NCI-H1930 (cell line): ENCODE measurements around the gene CDK14.

Source experiments
- DNase-seq, 2 experiments: peaks; one replicate each; lab custom pipeline; 2025; lab: John Stamatoyannopoulos, UW

Gene CDK14

DNA sequence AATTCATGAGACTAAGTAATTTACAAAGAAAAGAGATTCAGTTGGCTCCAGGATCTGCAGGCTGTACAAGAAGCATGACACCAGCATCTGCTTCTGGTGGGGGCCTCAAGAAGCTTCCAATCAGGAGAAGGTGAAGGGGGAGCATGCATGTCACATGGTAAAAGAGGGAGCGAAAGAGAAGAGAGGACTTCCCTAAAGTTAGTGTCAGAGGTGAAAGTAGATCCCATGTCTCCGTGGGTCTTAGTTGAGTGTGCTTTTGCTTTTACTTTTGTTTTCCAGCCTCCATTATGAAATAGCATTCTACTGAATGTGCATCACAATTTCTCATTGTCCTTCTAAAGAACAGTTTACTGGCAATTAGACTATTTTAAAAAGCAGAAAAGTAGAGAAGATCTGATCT, 454.6 kb downstream of the CDK14 start:
- DNase-seq, result no peak

DNA sequence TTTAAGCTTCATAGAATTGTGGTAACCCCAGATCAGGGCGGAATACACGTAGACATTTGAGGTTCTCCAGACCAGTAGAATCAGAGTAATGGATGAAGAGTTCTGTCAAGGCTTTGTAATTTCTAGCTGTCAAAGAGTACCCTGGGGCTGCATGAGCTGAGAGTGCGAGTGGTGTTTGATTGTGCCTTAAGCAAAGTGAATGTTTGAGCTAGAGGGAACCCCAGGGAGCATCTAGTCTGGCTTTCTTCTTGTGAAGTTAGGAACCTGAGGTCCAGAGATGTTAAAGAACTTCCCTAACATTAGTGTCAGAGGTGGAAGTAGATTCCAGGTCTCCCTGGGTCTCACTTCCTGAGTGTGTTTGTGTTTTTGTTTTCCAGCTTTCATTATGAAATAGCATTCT, 455.8 kb downstream of the CDK14 start:
- DNase-seq, result no peak

DNA sequence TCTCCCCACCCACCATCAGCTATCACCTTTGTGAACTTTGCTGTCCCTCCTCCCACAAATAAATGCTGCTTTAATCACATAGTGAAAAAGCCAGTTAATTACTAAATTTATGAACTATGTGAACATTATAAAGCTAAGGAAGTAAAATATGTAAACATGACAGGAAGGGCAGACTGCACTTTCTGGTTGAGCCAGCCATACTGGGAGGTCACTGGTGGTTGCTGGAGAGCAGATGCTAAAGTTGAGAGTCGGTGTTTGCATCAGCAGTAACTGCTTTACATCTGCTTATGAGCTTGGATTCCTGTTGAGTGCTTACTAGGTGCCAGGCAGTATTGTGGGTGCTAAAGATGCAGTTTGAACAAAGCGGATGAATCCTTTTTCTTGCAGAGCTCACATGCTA, 458.3 kb downstream of the CDK14 start:
- DNase-seq, result no peak

DNA sequence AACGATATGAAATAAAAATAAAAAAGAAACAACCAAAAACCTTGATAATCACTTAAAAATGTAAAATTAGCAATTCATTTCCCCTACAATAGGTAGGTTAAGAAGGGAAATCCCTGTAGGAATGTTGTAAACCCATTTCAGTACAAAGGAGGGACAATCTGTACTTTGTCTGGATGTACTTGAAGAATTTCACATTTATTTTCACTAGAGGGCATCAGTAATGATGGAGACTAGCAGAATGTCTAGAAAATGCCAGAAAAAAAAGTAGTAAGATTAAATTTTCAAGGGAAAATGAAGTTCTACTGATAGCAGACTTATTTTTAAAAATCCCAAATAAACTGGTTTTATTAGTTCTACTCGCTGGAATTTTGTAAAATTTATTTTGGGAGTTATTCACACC, 459.1 kb downstream of the CDK14 start:
- DNase-seq, result no peak

DNA sequence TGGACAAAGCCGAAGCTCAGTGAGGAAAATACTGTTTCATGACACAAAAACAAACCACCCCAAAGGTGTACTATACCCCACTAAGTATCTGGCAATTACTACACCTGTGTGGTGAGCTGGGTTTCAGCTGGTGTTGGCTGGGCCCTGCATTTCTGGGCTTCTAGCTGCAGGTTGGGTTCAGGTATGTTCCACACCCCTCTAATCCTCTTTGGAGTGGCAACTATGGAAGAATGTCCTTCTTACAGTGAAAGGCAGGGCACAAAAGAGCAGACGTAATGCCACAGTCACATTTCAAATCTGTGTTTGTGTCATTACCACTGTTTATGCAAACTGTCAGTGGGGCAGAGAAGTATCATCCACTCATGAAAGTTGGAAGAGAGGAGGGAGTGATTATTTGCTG, 466.6 kb downstream of the CDK14 start:
- DNase-seq, result no peak

DNA sequence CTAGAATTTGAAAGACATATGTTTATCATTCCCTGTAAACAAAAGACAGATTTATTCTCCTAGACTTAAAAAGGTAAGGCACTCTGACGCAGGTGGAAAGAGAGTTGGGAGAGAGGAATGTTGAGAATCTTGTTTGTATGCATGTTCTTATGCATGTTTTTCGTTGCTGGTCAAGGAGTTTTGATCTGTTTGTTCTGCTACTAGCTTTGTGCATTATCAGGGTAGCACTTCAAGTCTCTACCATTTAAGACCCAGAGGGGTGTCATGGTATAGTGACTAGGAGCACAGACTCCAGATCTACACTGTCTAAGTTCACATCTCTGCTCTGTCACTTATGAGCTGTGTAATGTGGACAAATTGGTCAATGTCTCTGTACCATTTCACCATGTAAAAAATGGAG, 467.9 kb downstream of the CDK14 start:
- no peak for DNase-seq

DNA sequence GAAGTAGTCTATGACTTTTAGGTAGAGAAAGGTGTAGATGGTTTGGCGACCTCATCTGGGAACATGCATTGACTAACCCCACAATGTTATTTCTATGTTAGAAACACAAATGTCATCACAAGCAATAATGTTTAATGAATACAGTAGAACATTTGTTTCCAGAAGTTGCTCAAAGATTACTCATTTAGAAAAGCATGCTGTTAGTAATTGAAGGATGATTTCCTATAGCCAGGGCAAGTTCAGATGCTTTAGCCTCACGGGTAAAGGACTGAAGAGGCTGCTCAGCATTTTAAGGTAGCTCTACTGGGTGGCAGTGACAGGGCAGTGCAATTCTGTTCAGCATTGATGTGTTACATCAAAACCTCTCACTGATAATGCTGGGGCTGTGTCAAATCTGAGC, 468.8 kb downstream of the CDK14 start:
- no peak for DNase-seq

DNA sequence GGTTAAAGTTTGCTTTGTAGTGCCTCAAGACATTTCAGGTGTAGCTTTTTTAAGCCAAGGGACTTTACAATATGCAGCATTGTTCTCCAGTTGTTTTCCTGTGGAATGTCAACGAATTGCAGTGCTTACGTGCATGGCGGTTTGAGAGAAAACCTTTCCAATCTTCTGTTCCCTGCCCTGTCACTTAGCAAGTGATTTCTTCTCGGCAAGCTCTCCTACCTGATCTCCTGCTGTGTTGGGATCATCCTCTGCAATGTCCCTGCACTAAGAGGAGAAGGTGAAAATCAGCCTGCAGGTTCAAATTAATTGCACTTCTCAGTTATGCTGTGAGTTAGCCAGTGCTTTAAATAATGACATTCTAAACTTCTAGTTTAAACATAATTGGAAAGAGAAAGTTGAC, 470.5 kb downstream of the CDK14 start:
- no peak for DNase-seq

DNA sequence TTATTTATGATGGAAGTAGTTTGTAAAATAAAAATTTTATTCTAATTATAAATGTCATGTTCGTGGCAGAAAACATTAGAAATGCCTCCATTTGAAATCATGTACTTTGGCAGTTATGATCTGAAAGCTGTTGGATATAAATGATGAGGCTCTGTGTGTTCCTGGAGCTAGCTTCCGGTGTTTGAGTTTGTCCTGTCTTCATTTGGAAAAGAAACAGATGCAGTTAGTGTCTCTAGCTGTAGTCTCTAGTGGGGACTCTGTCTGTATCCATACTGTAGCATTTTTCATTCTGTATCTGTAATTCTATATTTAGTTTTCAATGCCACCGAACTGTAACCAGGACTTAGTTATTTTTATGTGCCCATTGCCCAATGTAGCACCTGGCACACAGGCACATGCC, 471.1 kb downstream of the CDK14 start:
- no peak for DNase-seq

DNA sequence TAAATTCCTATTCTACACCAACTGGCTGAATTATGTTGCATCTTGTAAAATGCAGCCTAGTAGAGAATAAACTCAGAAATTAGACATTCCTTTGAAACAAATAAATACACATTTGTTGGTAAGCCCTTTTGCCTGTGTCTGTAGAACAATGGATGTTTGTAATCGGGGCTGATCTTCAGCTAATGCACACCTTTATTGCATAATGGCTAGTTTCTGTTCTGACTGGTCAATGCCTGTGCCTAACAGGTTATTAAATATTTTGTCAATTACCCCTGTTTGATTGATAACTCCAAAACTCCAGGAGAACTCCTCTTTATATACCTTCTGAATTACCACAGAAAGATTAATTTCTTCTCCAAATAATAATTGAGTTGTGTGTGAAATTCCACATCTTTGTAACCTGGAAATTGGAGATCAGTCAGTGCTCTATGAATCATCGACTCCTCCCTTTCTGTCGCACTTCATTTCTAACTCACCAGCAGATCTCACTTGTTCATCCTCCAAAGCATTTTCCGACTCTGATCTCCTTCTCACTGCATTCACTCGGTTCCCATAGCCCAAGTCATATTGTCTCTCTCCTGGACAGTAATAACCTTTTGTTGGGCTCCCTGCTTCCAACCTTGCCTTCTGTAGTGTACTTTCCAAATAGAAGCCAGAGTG, 472.1 kb downstream of the CDK14 start:
- no peak for DNase-seq

DNA sequence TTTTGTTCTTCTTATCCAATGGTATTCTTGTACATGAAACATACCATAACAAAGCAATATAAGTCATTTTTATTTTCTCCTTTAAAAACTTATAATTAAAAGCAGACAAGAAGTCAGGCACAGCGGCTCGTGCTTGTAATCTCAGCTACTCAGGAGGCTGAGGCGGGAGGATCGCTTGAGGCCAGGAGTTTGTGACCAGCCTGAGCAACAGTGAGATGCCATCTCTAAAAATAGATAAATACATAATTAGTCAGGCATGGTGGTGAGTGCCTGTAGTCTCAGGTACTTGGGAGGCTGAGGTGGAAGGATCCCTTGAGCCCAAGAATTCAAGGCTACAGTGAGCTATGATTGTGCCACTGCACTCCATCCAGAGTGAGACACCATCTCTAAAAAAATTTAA, 473.0 kb downstream of the CDK14 start:
- DNase-seq, result no peak

DNA sequence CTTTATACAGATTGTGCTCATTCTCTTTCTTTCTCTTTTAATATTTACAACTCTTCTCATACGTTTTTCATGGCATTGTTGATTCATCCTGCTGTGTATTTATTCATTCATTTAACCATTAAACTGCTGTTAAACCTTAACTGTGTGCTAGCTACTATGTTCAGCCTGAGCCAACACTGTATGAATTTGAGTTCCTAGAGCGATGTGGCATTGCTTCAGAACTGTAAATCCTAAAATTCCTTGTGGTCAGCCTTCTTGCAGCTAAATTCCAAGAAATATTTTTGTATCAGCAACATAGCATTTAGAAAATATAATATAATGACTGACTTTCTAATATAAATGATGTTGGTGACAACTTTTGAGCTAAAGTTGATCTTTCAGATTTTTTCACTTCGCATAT, 483.4 kb downstream of the CDK14 start:
- DNase-seq, result no peak

DNA sequence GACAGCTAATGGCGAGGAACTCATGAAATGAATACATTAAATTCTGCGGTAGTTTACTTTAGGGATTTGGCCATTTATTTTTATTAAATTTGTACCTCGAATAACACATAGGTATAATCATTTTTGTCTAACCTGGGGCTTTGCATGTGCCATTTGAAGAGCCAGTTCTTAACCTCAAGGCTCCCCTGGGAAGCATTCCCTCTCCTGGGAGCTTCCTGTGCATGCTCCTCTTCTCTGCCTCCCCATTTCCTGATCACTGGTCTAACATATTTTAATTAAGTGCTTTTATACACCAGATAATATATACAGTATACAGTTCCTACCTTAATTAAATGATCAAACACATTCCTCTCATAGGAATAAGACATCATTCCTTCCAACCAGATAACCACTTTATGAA, 484.2 kb downstream of the CDK14 start:
- DNase-seq, result no peak

DNA sequence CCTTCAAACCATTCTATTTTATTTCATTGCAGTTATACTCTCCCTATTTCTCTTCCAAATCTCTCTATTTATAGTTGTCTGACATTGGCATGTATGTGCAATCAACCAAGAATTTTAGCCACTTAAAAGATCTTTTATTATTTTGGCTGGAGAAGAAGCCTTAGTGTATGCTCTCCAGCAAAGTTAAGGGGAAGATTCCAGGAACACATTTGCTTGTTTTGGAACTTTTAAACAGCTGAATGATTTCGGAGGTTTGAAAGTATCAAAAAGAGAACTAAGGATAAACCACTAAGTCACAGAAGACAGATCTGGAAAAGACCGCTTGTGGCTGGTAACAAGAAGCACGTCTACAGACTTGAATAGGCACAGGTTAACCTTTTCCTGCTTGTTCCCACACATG, 485.9 kb downstream of the CDK14 start:
- no peak for DNase-seq

DNA sequence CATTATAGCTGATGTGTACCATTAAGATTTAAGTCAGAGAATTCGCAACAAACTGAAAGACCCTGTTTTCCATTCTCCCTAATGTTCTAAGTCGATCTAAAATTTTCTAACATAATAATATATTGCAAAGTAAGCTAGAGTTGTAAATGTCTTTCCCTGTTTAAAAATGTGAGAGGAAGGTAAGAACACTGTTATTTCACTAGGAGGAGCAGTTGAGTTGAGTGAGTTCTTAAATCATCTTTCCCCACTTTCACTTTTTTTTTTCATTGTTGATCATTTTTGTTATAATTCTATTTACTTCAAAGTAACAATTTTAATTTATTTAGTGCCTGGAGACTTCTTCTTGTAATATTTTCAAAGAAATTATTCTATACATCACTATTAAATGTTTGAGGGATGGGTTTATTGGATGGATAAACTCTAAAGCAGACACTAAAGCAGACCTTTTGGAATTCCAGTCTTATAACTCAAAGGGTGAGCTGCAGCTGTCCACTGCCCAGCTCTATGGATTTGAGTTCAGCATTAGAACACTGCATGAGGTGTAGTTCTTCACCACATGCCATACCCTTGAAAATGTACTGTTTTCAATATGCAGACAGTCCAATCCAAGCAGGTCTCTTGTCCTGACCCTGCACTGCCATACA, 486.9 kb downstream of the CDK14 start:
- no peak for DNase-seq

DNA sequence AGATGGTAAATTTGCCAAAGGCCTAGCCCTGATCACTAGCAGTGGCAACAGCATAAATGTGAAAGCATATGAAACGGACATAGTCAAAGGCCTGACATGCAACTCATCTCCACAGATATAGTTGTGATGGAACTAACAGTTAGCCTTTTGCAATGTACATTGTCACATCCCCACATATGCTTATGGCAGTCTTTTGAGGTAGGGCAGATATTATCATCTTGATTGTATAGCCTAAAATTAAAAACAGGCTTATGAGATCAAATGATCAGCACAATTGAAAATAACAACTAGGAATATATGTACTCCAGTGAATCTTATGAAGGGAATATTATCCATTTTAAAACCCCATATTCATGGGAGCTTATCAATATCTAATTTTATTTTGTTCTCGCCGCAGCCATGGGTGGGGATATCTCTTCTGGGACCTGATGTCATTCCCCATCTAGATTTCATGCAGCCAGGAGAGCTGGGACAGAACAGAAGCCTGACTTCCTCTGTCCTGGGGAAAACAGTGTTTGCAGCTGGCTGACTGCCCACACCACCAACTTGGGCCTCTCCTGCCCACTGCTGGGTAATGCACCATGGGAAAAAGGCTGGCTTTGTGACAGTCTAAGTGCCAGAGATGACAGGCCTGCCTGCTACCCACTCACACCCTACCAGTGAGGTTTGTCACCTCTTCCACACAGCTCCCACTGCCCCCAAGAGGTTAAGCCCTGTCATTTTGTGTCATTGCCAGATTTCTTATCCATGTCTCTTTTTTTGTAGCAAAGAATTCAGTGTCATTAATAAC, 487.9 kb downstream of the CDK14 start:
- no peak for DNase-seq

DNA sequence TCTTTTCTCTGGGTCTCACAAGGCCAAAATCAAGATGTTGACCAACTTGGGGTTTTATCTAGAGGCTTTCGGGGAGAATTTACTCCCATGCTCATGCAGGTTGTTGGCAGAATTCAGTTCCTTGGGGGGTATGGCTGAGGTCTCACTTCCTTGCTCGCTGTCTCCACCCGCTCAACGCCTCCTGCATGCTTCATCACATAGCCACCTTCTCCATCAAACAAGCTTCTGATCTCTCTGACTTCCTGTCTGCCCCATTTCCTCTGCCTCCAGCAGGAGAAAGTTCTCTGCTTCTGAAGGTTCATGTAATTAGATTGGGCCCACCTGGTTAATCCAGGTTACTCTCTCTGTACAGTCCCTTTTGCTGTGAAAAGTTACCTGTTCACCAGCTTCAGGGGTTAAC, 489.1 kb downstream of the CDK14 start:
- no peak for DNase-seq

DNA sequence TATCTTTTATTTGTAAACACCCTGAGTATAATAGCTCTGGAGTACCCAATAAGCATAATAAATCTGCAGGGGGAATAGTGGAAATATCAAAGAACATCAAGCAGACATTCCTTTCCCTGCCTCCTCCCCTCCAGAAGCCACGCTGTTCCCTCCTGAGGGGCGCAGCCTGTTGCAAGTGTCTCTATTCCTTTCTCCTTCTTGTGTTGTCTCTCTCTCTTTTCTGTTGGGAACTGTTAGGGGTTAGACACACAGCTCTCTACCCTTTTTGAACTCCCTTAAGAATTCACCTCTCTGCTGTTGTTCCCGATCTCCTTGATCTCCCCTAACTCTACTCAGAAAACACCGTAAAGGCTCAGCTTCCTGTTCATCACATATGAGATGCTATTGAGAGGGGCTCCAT, 490.1 kb downstream of the CDK14 start:
- no peak for DNase-seq

DNA sequence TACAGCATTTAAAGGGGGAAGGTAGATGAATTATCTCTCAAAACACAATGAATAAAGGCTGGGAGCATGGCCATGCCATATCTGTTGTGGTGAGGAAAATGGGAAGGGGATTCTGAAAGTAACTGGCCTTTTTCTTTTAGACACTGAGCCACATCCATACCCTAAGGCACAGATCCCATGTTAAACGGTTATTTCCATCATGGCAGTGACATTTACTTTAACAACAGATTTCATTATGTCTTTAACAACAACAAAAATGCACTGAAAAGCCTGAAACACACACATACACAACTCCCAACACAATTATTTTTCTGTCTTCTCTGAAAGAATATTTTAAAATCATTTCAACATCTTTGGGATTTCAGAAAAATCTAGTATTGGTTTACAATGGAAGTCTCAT, 492.0 kb downstream of the CDK14 start:
- no peak for DNase-seq

DNA sequence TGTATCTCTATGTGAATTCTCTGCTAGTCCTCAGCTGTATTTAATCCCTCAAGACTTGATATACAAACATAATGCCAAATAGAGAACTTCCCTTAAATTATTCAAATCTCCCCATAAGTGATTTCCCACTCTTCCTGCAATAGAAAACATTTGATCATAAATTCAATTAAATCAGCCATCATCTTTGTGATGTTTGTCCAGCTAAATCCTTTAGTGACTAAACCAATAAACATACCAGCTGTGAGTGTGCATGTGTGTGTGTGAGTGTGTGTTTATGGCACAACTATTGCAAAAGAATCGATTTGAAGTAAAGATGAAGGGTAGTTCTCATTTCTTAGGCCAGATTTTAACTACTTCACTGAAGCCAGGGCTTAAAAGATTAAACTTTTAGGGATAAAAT, 492.6 kb downstream of the CDK14 start:
- DNase-seq, result no peak

DNA sequence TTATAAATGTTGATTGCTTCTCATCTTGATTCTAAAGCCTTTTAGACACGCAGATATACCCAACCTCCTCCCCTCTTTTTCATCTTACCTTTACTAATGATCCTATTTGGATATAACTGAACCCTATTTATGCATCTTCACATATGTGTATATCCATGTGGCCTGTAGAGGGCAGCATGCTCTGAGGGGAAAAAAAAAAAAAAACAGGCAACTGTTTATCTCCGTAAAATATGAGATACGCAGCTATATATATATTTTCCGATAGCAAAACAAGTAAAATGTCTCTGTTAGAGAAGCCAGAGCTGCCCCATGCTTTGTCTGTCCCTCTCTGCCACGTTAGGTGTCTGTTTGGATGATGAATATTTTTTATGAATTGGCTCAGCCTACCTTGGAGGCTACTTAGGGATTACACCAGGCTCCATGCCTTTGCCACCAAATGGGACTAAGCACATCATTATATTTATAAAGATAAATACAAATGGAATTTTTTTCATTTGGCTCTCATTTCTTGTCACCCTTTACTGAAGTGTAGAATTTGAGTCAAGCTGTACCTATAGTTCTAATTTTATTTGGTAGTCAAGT, 493.4 kb downstream of the CDK14 start:
- DNase-seq, result peak in 1 of 2 experiments; percentile 19

DNA sequence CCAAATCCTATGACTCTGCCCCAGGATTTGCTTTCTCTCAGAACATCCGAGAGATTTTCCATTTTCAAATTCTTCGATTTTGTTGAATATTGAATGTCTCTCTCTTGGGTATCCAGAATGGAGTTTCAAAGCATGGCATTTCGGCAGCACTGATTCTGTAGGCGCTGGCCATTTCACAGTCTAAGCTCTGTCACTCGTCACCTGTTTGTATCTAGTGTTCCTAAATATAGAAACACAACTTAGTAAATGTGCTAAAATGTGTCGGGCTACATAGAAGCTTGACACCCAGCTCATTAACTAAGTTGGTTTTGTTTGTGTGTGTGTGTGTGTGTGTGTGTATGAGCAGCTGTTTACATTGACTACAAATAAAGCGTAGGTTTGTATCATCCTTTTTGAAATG, 494.6 kb downstream of the CDK14 start:
- DNase-seq, result no peak

DNA sequence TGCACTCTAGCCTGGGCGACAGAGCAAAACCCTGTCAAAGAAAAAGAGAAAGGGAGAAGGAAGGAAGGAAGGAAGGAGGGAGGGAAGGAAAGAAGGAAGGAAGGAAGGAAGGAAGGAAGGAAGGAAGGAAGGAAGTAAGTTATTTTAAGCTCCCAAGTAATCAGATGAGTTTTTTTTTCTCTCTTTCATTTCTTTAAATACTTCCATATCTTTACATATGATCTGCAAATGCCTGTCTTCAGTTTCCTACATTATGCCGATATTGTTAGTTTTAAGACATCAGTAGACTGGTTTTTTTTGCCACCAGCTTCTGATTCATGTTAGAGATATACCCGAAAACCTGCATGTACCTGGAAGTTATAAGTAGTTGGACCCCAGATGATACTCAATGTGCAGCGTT, 495.5 kb downstream of the CDK14 start:
- no peak for DNase-seq
